ENCODE data around the gene KRTAP10-12. TPM values are rescaled to one million over a fixed set of nuclear protein-coding genes. Genes with fewer than 3 reads are reported as not detected.
"Not testable (repeated sequence)": the region's sequence is repeated elsewhere in the genome, so short reads cannot be mapped to it uniquely, and the experiment has no call there.

Gene KRTAP10-12, protein sequence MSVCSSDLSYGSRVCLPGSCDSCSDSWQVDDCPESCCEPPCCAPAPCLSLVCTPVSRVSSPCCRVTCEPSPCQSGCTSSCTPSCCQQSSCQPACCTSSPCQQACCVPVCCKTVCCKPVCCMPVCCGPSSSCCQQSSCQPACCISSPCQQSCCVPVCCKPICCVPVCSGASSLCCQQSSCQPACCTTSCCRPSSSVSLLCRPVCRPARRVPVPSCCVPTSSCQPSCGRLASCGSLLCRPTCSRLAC
- not detected in 2 replicates for total RNA-seq (2021)
- not detected for Bru-seq, nascent RNA
- not detected for BruChase-seq, experiment 1, labeled RNA remaining after a 2-hour chase
- BruChase-seq, experiment 2, labeled RNA remaining after a 6-hour chase = not detected
- long read RNA-seq = 0 reads

DNA sequence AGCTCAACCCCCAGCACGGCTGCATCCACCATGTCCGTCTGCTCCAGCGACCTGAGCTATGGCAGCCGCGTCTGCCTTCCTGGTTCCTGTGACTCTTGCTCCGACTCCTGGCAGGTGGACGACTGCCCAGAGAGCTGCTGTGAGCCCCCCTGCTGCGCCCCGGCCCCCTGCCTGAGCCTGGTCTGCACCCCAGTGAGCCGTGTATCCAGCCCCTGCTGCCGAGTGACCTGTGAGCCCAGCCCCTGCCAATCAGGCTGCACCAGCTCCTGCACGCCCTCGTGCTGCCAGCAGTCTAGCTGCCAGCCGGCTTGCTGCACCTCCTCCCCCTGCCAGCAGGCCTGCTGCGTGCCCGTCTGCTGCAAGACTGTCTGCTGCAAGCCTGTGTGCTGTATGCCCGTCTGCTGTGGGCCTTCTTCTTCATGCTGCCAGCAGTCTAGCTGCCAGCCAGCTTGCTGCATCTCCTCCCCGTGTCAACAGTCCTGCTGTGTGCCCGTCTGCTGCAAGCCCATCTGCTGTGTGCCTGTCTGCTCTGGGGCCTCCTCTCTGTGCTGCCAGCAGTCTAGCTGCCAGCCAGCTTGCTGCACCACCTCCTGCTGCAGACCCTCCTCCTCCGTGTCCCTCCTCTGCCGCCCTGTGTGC, at the start of gene KRTAP10-12:
KRTAP10-12 (plus strand) TSS at position 1 of the 639 bp plus-strand sequence; CDS start at position 31, 30 bp downstream.
- H3K9me3 ChIP-seq (ENCODE audit: low read depth, low read length, poor library complexity, severe bottlenecking) = peaks cover 20% of the 10 kb centered on the region
- BruUV-seq (replicated peaks); intact Hi-C loops (cut with micrococcal nuclease; ENCODE audit: unreplicated experiment); DNase-seq (ENCODE audit: low spot score); H3K36me3 ChIP-seq (ENCODE audit: insufficient read depth, low read length, poor library complexity, severe bottlenecking); H3K4me3 ChIP-seq (ENCODE audit: low read depth, low read length, poor library complexity, severe bottlenecking); H3K27me3 ChIP-seq (replicated peaks; ENCODE audit: insufficient read depth, low read depth, low read length, poor library complexity); H3K27ac ChIP-seq (ENCODE audit: low read depth, low read length, poor library complexity, severe bottlenecking); H3K4me1 ChIP-seq (ENCODE audit: insufficient read depth, low read length, poor library complexity, severe bottlenecking); CTCF ChIA-PET: not testable (repeated sequence)
- POLR2A ChIA-PET (ENCODE audit: low non-redundant PET) = interaction anchor here (1.0 kb wide), 1 partner anchor 45 kb away, joined by 3 read pairs; no protein-coding TSS in a partner anchor

DNA sequence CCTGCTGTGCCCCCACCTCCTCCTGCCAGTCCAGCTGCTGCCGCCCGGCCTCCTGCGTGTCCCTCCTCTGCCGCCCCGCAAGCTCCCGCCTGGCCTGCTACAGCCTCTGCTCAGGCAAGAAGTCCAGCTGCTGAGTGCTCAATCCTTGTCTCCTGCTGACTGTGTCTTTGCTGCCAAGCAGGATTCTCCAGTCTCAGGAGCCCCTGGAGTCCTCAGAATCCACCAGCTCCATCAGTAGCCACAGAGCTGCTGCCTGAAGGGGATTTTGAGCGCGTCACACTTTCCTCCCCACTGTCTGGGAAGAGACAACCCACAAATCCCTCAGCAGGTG, 49.8 kb upstream of the KRTAP10-12 start:
- peak; percentile 15 for DNase-seq (ENCODE audit: low spot score)
- Histone ChIP-seq H3K27ac (ENCODE audit: low read depth, low read length, poor library complexity, severe bottlenecking) (no peak overlapping the region), H3K9me3 (ENCODE audit: low read depth, low read length, poor library complexity, severe bottlenecking) (peaks cover 16% of the 10 kb centered on the region), H3K4me3 (ENCODE audit: low read depth, low read length, poor library complexity, severe bottlenecking) (no peak overlapping the region), H3K4me1 (ENCODE audit: insufficient read depth, low read length, poor library complexity, severe bottlenecking) (no peaks in the 10 kb centered on the region), H3K36me3 (ENCODE audit: insufficient read depth, low read length, poor library complexity, severe bottlenecking) (no peaks in the 10 kb centered on the region), H3K27me3 (replicated peaks; ENCODE audit: insufficient read depth, low read depth, low read length, poor library complexity) (no peaks in the 10 kb centered on the region)
- no TSS peak for BruUV-seq (replicated peaks)
- TF ChIP-seq EZH2 (IDR thresholded peaks at IDR 0.05; ENCODE audit: borderline replicate concordance, low read depth, low read length, poor library complexity, severe bottlenecking) = no peak
- TF ChIP-seq, protein P1, sequence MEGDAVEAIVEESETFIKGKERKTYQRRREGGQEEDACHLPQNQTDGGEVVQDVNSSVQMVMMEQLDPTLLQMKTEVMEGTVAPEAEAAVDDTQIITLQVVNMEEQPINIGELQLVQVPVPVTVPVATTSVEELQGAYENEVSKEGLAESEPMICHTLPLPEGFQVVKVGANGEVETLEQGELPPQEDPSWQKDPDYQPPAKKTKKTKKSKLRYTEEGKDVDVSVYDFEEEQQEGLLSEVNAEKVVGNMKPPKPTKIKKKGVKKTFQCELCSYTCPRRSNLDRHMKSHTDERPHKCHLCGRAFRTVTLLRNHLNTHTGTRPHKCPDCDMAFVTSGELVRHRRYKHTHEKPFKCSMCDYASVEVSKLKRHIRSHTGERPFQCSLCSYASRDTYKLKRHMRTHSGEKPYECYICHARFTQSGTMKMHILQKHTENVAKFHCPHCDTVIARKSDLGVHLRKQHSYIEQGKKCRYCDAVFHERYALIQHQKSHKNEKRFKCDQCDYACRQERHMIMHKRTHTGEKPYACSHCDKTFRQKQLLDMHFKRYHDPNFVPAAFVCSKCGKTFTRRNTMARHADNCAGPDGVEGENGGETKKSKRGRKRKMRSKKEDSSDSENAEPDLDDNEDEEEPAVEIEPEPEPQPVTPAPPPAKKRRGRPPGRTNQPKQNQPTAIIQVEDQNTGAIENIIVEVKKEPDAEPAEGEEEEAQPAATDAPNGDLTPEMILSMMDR (conservative IDR thresholded peaks at IDR 0.05; ENCODE audit: low read depth, low read length) = no peak
- CTCF ChIA-PET = no interaction called here
- POLR2A ChIA-PET (ENCODE audit: low non-redundant PET) = no interaction called here
- intact Hi-C loops (cut with micrococcal nuclease; ENCODE audit: unreplicated experiment) = no loop called here

DNA sequence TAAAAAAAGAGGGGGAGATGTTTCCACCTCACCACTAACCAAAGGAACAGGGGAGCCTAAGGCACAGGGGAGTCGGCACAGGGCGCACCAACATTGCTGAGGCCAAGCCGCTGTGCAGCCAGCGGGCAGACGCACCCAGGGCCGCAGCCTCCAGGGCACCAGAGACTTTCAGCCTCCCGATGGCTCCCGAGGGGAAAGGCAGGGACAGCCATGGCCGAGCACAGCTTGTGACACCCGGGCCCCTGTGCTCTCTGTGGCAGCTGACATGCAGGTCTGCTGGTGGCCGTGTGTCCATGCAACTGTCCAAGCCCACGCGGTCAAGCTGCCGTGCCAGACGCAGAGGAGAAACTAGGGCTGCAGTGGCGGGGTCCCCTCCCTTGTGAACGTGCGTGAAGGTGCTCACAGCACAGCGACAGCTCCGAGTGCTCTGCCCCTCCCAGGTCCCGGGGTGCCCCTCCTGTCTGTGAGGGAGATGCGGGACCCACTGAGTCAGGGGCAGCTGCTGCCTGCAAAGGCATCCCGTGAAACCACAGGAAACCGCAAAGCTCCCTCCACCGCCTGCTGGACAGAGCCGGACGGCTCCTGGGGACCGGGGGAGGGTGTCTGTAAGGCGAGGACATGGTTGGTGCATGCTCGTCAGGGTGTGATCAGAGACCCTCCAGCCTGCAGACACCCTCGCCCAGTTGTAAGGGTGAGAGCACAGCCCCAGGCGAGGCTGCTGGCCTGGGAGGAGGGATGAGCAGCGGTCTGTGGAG, 48.2 kb upstream of the KRTAP10-12 start:
- CTCF ChIA-PET = no interaction called here
- no peaks in the 10 kb centered on the region for H3K36me3 ChIP-seq (ENCODE audit: insufficient read depth, low read length, poor library complexity, severe bottlenecking)
- no peak overlapping the region for H3K27ac ChIP-seq (ENCODE audit: low read depth, low read length, poor library complexity, severe bottlenecking)
- no peaks in the 10 kb centered on the region for H3K27me3 ChIP-seq (replicated peaks; ENCODE audit: insufficient read depth, low read depth, low read length, poor library complexity)
- intact Hi-C loops (cut with micrococcal nuclease; ENCODE audit: unreplicated experiment) = no loop called here
- no peaks in the 10 kb centered on the region for H3K4me1 ChIP-seq (ENCODE audit: insufficient read depth, low read length, poor library complexity, severe bottlenecking)
- no peak for TF ChIP-seq EZH2 (IDR thresholded peaks at IDR 0.05; ENCODE audit: borderline replicate concordance, low read depth, low read length, poor library complexity, severe bottlenecking)
- TF ChIP-seq, protein P1 (conservative IDR thresholded peaks at IDR 0.05; ENCODE audit: low read depth, low read length) = no peak
- DNase-seq (ENCODE audit: low spot score) = no peak
- H3K4me3 ChIP-seq (ENCODE audit: low read depth, low read length, poor library complexity, severe bottlenecking) = no peak overlapping the region
- H3K9me3 ChIP-seq (ENCODE audit: low read depth, low read length, poor library complexity, severe bottlenecking) = peaks cover 15% of the 10 kb centered on the region
- BruUV-seq (replicated peaks) = no TSS peak
- POLR2A ChIA-PET (ENCODE audit: low non-redundant PET) = no interaction called here
